Endothelial cell of umbilical vein (primary cell): ENCODE measurements around the gene CELF5.
"Not testable (repeated sequence)": the region's sequence is repeated elsewhere in the genome, so short reads cannot be mapped to it uniquely, and the experiment has no call there.

Experiments
- CTCF ChIP-seq, 2 donors: IDR thresholded peaks; 1 replicate in 1 of 2; 2 replicates in 1 of 2; pipeline ENCODE4 v1.5.1; 2011; ENCODE audit warnings: low read length in 2 of 2, mild to moderate bottlenecking in 2 of 2, moderate library complexity in 2 of 2, control low read depth in 1 of 2, inconsistent platforms in 1 of 2, low read depth in 1 of 2; ENCODE audit not compliant: insufficient read depth in 1 of 2; ENCODE audit errors: extremely low read depth in 1 of 2
- JUN ChIP-seq: IDR thresholded peaks from 2 replicates; pipeline ENCODE4 v1.6.1; 2011; ENCODE audit warnings: borderline replicate concordance, low read depth; ENCODE audit not compliant: insufficient read length, insufficient read depth
- MYC ChIP-seq: IDR thresholded peaks from one replicate; pipeline ENCODE4 v1.6.1; 2011; ENCODE audit warnings: mild to moderate bottlenecking, low read depth, low read length
- POLR2A ChIP-seq: IDR thresholded peaks from 2 replicates; pipeline ENCODE4 v1.6.1; 2012; ENCODE audit warnings: low read depth, mild to moderate bottlenecking, control low read depth, low read length
- POLR2AphosphoS5 ChIP-seq: IDR thresholded peaks from 2 replicates; pipeline ENCODE4 v1.6.1; 2012; ENCODE audit warnings: low read depth, mild to moderate bottlenecking, control low read depth, low read length, moderate library complexity; ENCODE audit not compliant: insufficient read depth

- not testable (repeated sequence) for TF ChIP-seq CTCF (IDR thresholded peaks at IDR 0.05; ENCODE audit: extremely low read depth in 1 of 2, insufficient read depth in 1 of 2, low read depth in 1 of 2, low read length in 2 of 2); POLR2AphosphoS5; MYC; JUN; POLR2A
These were observed 21.6 kb upstream of the CELF5 start for GRCh38 chr19:3202895-3203294.
